Osteocyte (in vitro differentiated cells): ENCODE results near the gene STK25. TPM values are rescaled to one million over a fixed set of nuclear protein-coding genes. Genes with fewer than 3 reads are reported as not detected.

Experiments used
- DNase-seq: peaks from one replicate; pipeline ENCODE4 v3.0.0; 2021; ENCODE audit warnings: mixed read lengths; ENCODE audit not compliant: unreplicated experiment; ENCODE audit errors: extremely low spot score
- H3K27ac Mint-ChIP-seq: one replicate; pipeline ENCODE4 v1.8.0; 2021; ENCODE audit warnings: mild to moderate bottlenecking, mixed read lengths; ENCODE audit not compliant: unreplicated experiment
- H3K27me3 Mint-ChIP-seq: one replicate; pipeline ENCODE4 v1.8.0; 2021; ENCODE audit warnings: mixed read lengths; ENCODE audit not compliant: unreplicated experiment
- H3K36me3 Mint-ChIP-seq: one replicate; pipeline ENCODE4 v1.8.0; 2021; ENCODE audit warnings: mixed read lengths; ENCODE audit not compliant: unreplicated experiment
- H3K4me1 Mint-ChIP-seq: one replicate; pipeline ENCODE4 v1.8.0; 2021; ENCODE audit warnings: mixed read lengths; ENCODE audit not compliant: unreplicated experiment
- H3K4me3 Mint-ChIP-seq: one replicate; pipeline ENCODE4 v1.8.0; 2021; ENCODE audit warnings: mild to moderate bottlenecking, moderate library complexity, mixed read lengths; ENCODE audit not compliant: unreplicated experiment
- H3K9me3 Mint-ChIP-seq: one replicate; pipeline ENCODE4 v1.8.0; 2021; ENCODE audit warnings: mixed read lengths; ENCODE audit not compliant: unreplicated experiment
- total RNA-seq: library from RNA; stranded (reverse); gene quantifications from 2 replicates; pipeline ENCODE4 v1.2.1, GENCODE V29; 2021
- TF ChIP-seq, protein P1 (sequence below): fragments of 200-600 bp; sonication (generic); IDR thresholded peaks from 2 replicates; pipeline ENCODE4 v1.5.0; 2021; ENCODE audit warnings: antibody characterized with exemption, mild to moderate bottlenecking, moderate library complexity

The STK25 gene
- total RNA-seq, 1 donor from 2014 or later, result 206 TPM

- Mint-ChIP-seq H3K27me3 (no peaks in the 10 kb centered on the region), H3K27ac (no peak overlapping the region), H3K4me1 (peaks cover 40% of the 10 kb centered on the region), H3K36me3 (no peaks in the 10 kb centered on the region), H3K9me3 (no peaks in the 10 kb centered on the region), H3K4me3 (no peak overlapping the region)
- TF ChIP-seq, protein P1, sequence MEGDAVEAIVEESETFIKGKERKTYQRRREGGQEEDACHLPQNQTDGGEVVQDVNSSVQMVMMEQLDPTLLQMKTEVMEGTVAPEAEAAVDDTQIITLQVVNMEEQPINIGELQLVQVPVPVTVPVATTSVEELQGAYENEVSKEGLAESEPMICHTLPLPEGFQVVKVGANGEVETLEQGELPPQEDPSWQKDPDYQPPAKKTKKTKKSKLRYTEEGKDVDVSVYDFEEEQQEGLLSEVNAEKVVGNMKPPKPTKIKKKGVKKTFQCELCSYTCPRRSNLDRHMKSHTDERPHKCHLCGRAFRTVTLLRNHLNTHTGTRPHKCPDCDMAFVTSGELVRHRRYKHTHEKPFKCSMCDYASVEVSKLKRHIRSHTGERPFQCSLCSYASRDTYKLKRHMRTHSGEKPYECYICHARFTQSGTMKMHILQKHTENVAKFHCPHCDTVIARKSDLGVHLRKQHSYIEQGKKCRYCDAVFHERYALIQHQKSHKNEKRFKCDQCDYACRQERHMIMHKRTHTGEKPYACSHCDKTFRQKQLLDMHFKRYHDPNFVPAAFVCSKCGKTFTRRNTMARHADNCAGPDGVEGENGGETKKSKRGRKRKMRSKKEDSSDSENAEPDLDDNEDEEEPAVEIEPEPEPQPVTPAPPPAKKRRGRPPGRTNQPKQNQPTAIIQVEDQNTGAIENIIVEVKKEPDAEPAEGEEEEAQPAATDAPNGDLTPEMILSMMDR, result no peak
- no peak for DNase-seq
These were observed 39.5 kb upstream of the STK25 start for GRCh38 chr2:241547781-241548450.

- no peak overlapping the region for H3K4me3 Mint-ChIP-seq
- H3K4me1 Mint-ChIP-seq, result peaks cover 32% of the 10 kb centered on the region
- H3K27me3 Mint-ChIP-seq, result no peaks in the 10 kb centered on the region
- no peaks in the 10 kb centered on the region for H3K36me3 Mint-ChIP-seq
- no peak for DNase-seq
- TF ChIP-seq, protein P1, result no peak
- no peak overlapping the region for H3K27ac Mint-ChIP-seq
- H3K9me3 Mint-ChIP-seq, result no peaks in the 10 kb centered on the region
These were observed 38.6 kb upstream of the STK25 start for GRCh38 chr2:241546771-241547498.

GRCh38 chr2:241545523-241546473, 37.4 kb upstream of the STK25 start:
- H3K36me3 Mint-ChIP-seq, result no peaks in the 10 kb centered on the region
- no peaks in the 10 kb centered on the region for H3K27me3 Mint-ChIP-seq
- H3K27ac Mint-ChIP-seq, result no peak overlapping the region
- H3K4me3 Mint-ChIP-seq, result no peak overlapping the region
- TF ChIP-seq, protein P1, result no peak
- H3K9me3 Mint-ChIP-seq, result no peaks in the 10 kb centered on the region
- peaks cover 20% of the 10 kb centered on the region for H3K4me1 Mint-ChIP-seq
- DNase-seq, result no peak

DNA sequence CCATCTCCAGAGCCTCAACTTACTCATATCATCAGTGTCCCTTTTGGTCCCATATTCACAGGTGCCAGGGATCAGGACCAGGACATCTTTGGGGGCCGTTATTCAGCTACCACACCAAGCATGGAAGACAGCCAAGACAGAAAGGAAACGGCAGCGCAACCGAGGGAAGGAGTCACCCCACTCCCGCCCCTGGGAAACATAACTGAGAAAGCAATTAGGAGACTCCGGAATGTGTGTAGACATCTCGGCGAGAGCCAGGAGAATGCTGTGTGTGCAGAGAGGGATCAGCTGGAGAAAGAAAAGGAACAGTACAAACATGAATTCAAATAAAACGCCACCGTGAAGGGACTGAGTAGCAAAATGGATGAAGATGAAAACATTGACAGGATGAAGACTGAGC, 36.7 kb upstream of the STK25 start:
- Mint-ChIP-seq H3K27ac (no peak overlapping the region), H3K27me3 (no peaks in the 10 kb centered on the region)
- TF ChIP-seq, protein P1, result no peak

DNA sequence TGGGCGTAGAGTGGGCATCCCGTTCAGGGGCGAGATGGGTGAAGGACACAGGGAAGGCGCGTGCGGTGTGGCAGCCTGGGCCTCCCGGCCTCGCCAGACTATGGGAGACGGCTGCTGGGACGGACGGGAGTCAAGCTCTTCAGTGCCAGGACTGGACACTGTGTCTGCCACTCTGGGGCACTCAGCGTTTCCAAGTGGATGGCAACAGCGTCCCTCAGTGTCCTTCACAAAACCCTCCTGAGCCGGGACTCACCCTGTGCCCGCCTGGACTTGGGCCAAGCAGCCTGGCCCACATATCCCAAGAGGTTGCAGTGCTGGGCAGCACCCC, 33.9 kb upstream of the STK25 start:
- TF ChIP-seq, protein P1, result no peak
- no peak for DNase-seq
- H3K27ac Mint-ChIP-seq, result no peak overlapping the region
- no peaks in the 10 kb centered on the region for H3K27me3 Mint-ChIP-seq
- H3K4me1 Mint-ChIP-seq, result peaks cover 7% of the 10 kb centered on the region
- H3K36me3 Mint-ChIP-seq, result no peaks in the 10 kb centered on the region
- no peaks in the 10 kb centered on the region for H3K9me3 Mint-ChIP-seq
- H3K4me3 Mint-ChIP-seq, result no peak overlapping the region

More for the DNA sequence above, 36.7 kb upstream of the STK25 start:
- Mint-ChIP-seq H3K9me3 (no peaks in the 10 kb centered on the region), H3K36me3 (no peaks in the 10 kb centered on the region), H3K4me3 (no peak overlapping the region), H3K4me1 (peaks cover 18% of the 10 kb centered on the region)
- DNase-seq, result no peak
